HUES6 (cell line): ENCODE results near the gene DAZL.

ENCODE experiments used
- H3K27ac ChIP-seq: 2 replicates; pipeline ENCODE4 v1.7.0; 2013; ENCODE audit warnings: low read depth, mild to moderate bottlenecking, low read length, inconsistent platforms
- H3K27me3 ChIP-seq: 2 replicates; pipeline ENCODE4 v1.6.1; 2013; ENCODE audit warnings: low read length; ENCODE audit not compliant: control insufficient read depth, insufficient read depth
- H3K36me3 ChIP-seq: 2 replicates; pipeline ENCODE4 v1.6.1; 2013; ENCODE audit warnings: low read length; ENCODE audit not compliant: control insufficient read depth, insufficient read depth
- H3K4me1 ChIP-seq: 2 replicates; pipeline ENCODE4 v1.6.1; 2013; ENCODE audit warnings: low read length; ENCODE audit not compliant: control insufficient read depth, insufficient read depth
- H3K4me3 ChIP-seq: 2 replicates; pipeline ENCODE4 v1.5.1; 2013; ENCODE audit warnings: low read depth, low read length
- H3K9ac ChIP-seq: one replicate; pipeline ENCODE4 v1.6.1; 2013; ENCODE audit warnings: mild to moderate bottlenecking, low read length
- H3K9me3 ChIP-seq: 2 replicates; pipeline ENCODE4 v1.6.1; 2013; ENCODE audit warnings: low read depth, low read length; ENCODE audit not compliant: control insufficient read depth, insufficient read depth

Gene DAZL

GRCh38 chr3:16536996-16537395, 68.2 kb downstream of the DAZL start:
- H3K9ac ChIP-seq = no peak overlapping the region
- H3K36me3 ChIP-seq = no peaks in the 10 kb centered on the region
- peaks cover 18% of the 10 kb centered on the region for H3K4me1 ChIP-seq
- H3K27ac ChIP-seq = no peak overlapping the region
- no peaks in the 10 kb centered on the region for H3K27me3 ChIP-seq
- H3K9me3 ChIP-seq = no peaks in the 10 kb centered on the region
- no peak overlapping the region for H3K4me3 ChIP-seq
